KOPT-K1 (cell line): ENCODE results near the gene ASPRV1.
"Not testable (repeated sequence)": the region's sequence is repeated elsewhere in the genome, so short reads cannot be mapped to it uniquely, and the experiment has no call there.

Source experiments
- H3K27ac ChIP-seq: fragments of 200-600 bp; sonication (generic); 2 replicates; pipeline ENCODE4 v1.5.1; 2016; ENCODE audit warnings: antibody characterized with exemption, mild to moderate bottlenecking, low read depth, low read length; ENCODE audit not compliant: poor library complexity, severe bottlenecking
- H3K36me3 ChIP-seq: fragments of 200-600 bp; sonication (generic); 2 replicates; pipeline ENCODE4 v1.5.1; 2017; ENCODE audit warnings: antibody characterized with exemption, mild to moderate bottlenecking, low read length, moderate library complexity; ENCODE audit not compliant: insufficient read depth
- H3K9me3 ChIP-seq: fragments of 200-600 bp; sonication (generic); 2 replicates; pipeline ENCODE4 v1.5.1; 2017; ENCODE audit warnings: antibody characterized with exemption, low read length, mild to moderate bottlenecking; ENCODE audit not compliant: insufficient read depth, poor library complexity, severe bottlenecking

ASPRV1 gene

DNA sequence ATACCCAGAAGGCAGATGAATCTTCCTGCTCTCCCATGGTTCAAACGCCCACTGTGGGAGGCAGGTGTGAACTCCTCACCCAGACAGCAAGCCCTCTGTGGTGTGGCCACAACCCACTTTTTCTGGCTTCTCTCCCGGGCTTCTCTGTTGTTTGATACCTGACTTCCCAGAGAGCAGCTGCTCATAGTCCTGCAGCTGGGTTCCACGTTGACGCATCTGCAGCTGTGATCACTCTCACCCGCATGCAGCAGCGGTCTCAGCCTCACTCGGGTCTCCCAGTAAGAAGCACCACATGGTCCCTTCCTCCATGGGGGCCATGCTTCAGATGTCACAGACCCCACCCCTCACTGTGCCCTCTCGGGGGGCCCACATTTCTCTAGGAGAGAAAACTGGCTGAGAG lies 3.5 kb downstream of the ASPRV1 start:
- Histone ChIP-seq H3K27ac (no peak overlapping the region), H3K36me3 (no peaks in the 10 kb centered on the region), H3K9me3 (no peaks in the 10 kb centered on the region)

DNA sequence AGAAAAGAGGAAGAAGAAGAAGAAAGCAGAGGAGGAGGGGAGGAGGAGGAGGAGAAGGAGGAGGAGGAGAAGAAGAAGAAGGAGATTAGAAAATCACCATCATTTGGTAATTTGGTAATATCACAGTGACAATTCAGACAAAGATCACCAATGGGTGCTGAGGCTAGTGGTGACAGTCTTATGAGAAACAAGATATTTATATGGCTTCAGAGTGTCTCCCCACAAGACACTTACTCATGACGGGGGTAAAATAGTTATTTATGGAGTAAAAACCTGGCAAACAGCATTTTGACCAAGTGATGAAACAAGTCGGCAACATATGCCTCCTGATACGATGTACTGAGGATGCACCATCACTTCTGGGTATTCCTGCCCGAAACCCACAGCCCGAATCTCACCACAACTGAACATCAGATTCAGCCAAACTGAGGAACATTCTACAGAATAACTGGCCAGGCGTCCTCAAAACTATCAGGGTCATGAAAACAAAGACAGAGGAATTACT lies 4.9 kb downstream of the ASPRV1 start:
- no peak overlapping the region for H3K27ac ChIP-seq
- no peaks in the 10 kb centered on the region for H3K36me3 ChIP-seq
- no peaks in the 10 kb centered on the region for H3K9me3 ChIP-seq

DNA sequence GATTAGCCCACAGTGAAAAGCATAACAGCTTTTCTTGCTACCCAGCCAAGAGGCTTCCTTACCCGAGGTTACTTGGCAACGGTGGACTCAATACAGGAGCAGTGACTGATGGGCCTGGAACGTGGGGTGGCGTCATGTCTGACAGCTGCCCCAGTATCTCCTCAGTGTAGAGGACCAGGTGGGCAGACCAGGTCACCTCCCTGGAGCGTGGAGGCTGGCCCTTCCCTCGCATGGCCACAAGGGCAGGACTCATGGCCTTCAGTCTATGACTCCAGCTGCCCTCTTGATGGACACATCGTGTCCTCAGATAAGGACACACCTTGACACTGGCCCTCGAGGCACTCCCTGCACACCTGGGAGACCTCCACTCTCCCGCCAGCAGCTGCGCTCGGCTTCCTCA lies 6.4 kb downstream of the ASPRV1 start:
- H3K36me3 ChIP-seq = no peaks in the 10 kb centered on the region
- no peak overlapping the region for H3K27ac ChIP-seq
- H3K9me3 ChIP-seq = no peaks in the 10 kb centered on the region

- H3K27ac ChIP-seq = no peak overlapping the region
- no peaks in the 10 kb centered on the region for H3K36me3 ChIP-seq
- H3K9me3 ChIP-seq = no peaks in the 10 kb centered on the region
Measured at GRCh38 chr2:69954084-69954483, 7.3 kb downstream of the ASPRV1 start.

DNA sequence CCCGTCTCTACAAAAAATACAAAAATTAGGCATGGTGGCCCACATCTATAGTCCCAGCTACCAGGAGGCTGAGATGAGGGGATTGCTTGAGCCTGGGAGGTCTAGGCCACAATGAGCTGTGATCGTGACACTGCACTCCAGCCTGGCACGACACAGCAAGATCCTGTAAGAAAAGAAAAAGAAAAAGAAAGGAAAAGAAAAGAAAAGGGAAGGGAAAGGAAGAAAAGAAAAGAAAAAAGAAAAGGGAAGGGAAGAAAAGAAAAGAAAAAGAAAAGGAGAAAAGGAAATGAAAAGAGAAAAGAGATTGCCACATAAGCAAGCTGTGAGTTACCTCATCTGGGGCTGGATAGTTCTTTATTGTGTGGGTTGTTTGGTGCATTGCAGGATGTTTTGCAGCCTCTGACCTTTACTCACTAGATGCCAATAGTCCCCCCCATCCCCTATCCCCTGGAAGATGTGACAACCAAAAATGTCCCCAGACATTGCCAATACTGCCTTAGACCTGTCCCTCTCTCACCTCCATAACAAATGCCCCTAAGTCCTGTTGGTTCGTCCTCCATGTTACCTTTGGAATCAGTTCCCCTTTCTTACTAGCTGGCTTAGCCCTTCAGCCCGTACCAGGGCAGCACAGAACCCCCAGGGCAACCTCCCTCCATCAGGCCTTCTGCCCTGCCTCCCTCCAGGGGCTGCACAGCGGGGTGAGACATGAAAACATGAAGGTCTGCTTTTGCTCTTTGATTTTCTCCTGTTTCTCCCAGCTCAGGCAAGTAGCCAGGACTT lies 8.9 kb downstream of the ASPRV1 start:
- Histone ChIP-seq H3K27ac (no peak overlapping the region), H3K36me3 (no peaks in the 10 kb centered on the region)

DNA sequence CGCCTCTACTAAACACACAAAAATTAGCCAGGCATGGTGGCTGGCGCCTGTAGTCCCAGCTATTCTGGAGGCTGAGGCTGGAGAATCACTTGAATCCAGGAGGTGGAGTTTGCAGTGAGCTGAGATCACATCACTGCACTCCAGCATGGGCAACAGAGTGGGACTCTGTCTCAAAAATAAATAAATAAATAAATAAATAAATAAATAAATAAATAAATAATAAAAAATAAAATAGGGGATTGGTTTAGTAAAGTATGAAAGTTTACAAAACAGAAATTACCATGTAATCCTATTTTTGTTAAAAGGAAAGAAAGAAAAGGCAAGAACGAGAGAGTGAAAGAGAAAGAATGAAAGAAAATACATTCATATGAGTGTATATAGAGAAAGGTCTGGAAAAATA lies 10.8 kb downstream of the ASPRV1 start:
- H3K36me3 ChIP-seq, H3K27ac ChIP-seq, H3K9me3 ChIP-seq: not testable (repeated sequence)

More for the DNA sequence above, 8.9 kb downstream of the ASPRV1 start:
- H3K9me3 ChIP-seq = no peaks in the 10 kb centered on the region

GRCh38 chr2:69950241-69950640 lies 11.2 kb downstream of the ASPRV1 start:
- Histone ChIP-seq H3K36me3 (no peaks in the 10 kb centered on the region), H3K9me3 (no peaks in the 10 kb centered on the region), H3K27ac (no peak overlapping the region)

DNA sequence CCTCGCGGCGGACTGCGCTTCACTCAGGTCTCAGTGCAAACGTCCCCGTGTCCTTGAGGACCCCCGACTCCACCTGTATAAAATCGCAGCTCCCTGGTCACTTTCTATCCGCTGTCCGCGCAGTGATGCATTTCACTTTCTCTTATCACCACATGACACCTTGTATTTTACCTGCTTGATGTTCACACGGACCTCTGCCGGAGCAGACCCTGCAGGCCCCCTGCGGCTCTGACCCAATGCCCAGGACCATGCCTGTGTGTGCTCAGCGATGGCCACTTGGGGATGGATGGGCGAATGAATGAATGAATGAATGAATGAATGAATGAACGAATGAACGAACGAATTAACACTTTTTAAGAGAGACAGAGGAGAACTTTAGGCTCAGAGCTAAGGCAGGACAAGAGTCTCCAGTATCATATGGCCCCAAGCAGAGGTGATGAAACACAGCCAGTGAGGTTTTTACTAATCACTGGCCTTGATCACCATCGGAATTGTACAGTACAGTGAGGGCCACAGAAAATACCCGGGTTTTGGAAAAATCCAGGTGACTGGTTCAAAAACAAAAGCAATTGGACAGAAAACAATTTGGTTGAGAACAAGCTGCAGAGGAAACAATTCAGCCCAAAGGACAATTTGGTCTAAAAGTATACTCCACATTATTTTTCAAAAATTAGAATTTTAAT lies 12.3 kb downstream of the ASPRV1 start:
- no peak overlapping the region for H3K27ac ChIP-seq
- no peaks in the 10 kb centered on the region for H3K36me3 ChIP-seq
- H3K9me3 ChIP-seq = no peaks in the 10 kb centered on the region

- Histone ChIP-seq H3K9me3 (no peaks in the 10 kb centered on the region), H3K27ac (peak overlapping the region; percentile 88), H3K36me3 (no peaks in the 10 kb centered on the region)
Measured at GRCh38 chr2:69948032-69948962, 13.1 kb downstream of the ASPRV1 start.

DNA sequence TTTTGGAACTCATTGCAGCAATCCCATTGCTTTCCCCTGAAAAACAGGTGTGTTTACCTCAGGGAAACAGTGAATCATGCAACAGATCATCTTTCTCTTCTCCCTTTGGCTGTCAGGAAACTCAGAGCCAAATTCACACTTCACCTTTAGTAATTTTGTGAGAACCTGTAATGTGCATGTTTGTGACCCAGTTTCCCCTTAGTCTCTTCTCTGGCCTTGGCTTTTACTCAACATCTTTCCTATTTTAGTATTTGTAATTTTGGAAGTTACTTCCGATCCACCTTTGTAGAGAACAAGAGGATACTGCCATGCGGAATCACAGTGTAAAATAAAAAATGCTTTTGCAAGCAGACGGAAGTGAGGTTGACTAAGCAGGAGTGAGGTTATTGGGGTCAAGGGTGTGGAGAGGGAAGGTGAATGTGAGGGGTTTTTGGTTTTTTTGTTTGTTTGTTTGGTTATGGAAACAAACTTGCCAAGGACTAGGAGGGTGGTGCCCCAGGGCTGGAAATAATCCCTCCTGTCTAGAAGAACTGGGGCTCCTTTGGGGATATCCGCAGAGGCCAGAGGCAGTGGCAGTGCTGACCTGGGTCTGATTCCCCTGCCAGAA lies 14.0 kb downstream of the ASPRV1 start:
- Histone ChIP-seq H3K27ac (peak overlapping the region; percentile 88), H3K9me3 (no peaks in the 10 kb centered on the region), H3K36me3 (no peaks in the 10 kb centered on the region)

DNA sequence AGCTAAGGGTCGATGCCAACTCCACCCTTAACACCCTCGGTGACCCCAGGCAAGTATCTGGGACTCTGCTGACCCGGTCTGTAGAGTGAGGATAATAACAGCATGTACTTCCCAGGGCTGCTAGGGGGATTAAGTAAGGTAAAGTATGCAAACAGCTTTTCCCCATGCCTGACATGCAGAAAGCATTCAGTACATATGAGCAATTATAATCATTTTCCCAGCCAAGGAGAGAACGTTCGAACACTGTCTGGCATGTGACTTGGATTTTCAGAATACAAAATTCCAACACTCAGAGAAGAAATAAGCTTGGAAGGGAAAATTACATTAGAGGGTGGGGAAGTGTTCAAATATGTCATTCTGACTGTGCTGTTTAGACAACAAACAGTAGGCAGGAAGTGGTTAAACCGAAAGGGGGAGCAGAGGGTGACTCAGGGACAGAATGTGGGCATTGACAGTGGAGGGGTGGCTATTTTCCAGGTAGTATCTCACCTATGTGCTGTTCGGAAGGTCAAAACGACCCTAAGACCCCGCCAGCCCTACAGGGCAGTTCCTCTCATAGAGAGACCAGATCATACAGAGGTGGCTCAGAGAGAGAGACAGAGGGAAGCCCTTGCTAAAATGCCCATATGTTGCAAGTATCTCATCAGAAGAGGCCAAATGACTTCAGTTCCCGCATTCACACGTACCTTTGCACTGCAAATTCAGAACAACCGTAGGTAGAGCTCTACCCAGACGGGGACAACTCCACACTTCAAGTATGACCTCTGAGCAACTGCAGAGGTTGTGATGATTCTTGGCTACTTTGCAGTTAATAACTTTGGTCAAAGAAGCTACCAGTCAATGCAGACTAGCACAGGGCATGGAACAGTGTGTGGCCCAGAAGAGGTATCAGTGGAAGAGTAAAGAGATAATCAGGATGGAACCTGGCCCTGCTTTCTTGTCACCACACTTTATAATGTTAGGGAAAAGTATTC lies 14.8 kb downstream of the ASPRV1 start:
- no peaks in the 10 kb centered on the region for H3K9me3 ChIP-seq
- H3K27ac ChIP-seq = peak overlapping the region; percentile 88
- H3K36me3 ChIP-seq = no peaks in the 10 kb centered on the region

GRCh38 chr2:69945941-69946340 lies 15.5 kb downstream of the ASPRV1 start:
- no peaks in the 10 kb centered on the region for H3K9me3 ChIP-seq
- peak overlapping the region; percentile 88 for H3K27ac ChIP-seq
- no peaks in the 10 kb centered on the region for H3K36me3 ChIP-seq

GRCh38 chr2:69945441-69945840 lies 16.0 kb downstream of the ASPRV1 start:
- H3K27ac ChIP-seq = peak overlapping the region; percentile 88
- H3K36me3 ChIP-seq = no peaks in the 10 kb centered on the region
- H3K9me3 ChIP-seq = no peaks in the 10 kb centered on the region

DNA sequence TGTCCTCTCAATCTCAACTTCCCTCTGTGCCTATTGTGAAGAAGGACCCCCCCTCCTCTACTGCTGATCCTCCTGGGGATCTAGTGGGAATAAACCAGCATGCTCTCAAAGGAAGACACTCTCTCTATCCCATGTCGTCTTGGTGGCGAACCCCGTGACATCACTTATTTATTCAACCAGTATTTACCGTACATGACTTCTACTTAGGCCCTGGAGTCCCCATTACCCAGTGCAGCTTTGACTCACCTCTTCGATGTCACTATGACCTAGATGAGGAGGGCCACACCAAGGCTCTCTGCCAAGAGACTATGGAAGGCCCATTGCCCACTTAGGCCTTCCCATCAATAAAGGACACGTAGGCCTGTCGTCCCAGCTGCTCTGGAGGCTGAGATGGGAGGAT lies 16.7 kb downstream of the ASPRV1 start:
- H3K9me3 ChIP-seq = no peaks in the 10 kb centered on the region
- H3K36me3 ChIP-seq = no peaks in the 10 kb centered on the region
- no peak overlapping the region for H3K27ac ChIP-seq
